Endothelial cell of umbilical vein (primary cell): ENCODE results near the gene IDH3A.

ENCODE experiments used
- CTCF ChIP-seq, 2 donors: IDR thresholded peaks; 1 replicate in 1 of 2; 2 replicates in 1 of 2; pipeline ENCODE4 v1.5.1; 2011; ENCODE audit warnings: low read length in 2 of 2, mild to moderate bottlenecking in 2 of 2, moderate library complexity in 2 of 2, control low read depth in 1 of 2, inconsistent platforms in 1 of 2, low read depth in 1 of 2; ENCODE audit not compliant: insufficient read depth in 1 of 2; ENCODE audit errors: extremely low read depth in 1 of 2
- EZH2 ChIP-seq: IDR thresholded peaks from 2 replicates; pipeline ENCODE4 v1.6.1; 2012; ENCODE audit warnings: borderline replicate concordance, low read depth, mild to moderate bottlenecking, moderate library complexity, low read length, inconsistent platforms; ENCODE audit not compliant: severe bottlenecking
- MYC ChIP-seq: IDR thresholded peaks from one replicate; pipeline ENCODE4 v1.6.1; 2011; ENCODE audit warnings: mild to moderate bottlenecking, low read depth, low read length
- POLR2AphosphoS5 ChIP-seq: IDR thresholded peaks from 2 replicates; pipeline ENCODE4 v1.6.1; 2012; ENCODE audit warnings: low read depth, mild to moderate bottlenecking, control low read depth, low read length, moderate library complexity; ENCODE audit not compliant: insufficient read depth

GRCh38 chr15:78209646-78210348 is 60.6 kb downstream of the IDH3A start:
- TF ChIP-seq MYC = no peak
- TF ChIP-seq CTCF (IDR thresholded peaks at IDR 0.05; ENCODE audit: extremely low read depth in 1 of 2, insufficient read depth in 1 of 2, low read depth in 1 of 2, low read length in 2 of 2) = no peak
- TF ChIP-seq EZH2 = no peak
- no peak for TF ChIP-seq POLR2AphosphoS5
